GM12865 (cell line): ENCODE measurements around the gene PRKN.
A peak's percentile ranks its signal among the peaks of the same experiment; 100 is the strongest.

Experiments used
- DNase-seq: peaks from one replicate; pipeline ENCODE4 v3.0.0; 2010; ENCODE audit warnings: low read depth
- H3K4me3 ChIP-seq: 2 replicates; pipeline ENCODE4 v1.5.1; 2011; ENCODE audit warnings: mild to moderate bottlenecking, low read depth, low read length, control low read depth
- CTCF ChIP-seq: IDR thresholded peaks from 2 replicates; pipeline ENCODE4 v1.5.1; 2011; ENCODE audit warnings: low read length, control low read depth, low read depth, inconsistent platforms; ENCODE audit not compliant: insufficient read depth; ENCODE audit errors: missing control alignments

PRKN gene

DNA sequence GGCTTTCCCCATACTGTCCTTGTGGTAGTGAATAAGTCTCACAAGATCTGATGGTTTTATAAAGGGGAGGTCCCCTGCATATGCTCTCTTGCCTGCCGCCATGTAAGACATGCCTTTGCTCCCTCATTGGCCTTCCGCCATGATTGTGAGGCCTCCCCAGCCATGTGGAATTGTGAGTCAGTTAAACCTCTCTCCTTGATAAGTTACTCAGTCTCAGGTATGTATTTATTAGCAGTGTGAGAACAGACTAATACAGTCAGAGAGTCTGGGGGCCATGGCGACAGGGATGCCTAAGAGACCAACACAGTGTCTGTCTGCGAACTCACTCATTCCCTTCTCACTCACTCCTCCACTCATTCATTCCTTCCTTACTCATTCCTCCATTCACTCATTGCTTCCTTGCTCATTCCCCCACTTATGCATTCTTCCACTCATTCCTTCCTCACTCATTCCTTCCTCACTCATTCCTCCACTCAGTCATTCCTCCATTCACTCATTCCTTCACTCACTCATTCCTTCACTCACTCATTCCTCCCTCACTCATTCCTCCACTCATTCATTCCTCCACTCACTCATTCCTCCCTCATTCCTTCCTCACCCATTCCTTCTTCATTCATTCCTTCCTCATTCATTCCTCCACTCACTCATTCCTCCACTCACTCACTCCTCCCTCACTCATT is 1316.2 kb downstream of the PRKN start:
- no peak for TF ChIP-seq CTCF
- DNase-seq: no peak
- H3K4me3 ChIP-seq: no peak overlapping the region

DNA sequence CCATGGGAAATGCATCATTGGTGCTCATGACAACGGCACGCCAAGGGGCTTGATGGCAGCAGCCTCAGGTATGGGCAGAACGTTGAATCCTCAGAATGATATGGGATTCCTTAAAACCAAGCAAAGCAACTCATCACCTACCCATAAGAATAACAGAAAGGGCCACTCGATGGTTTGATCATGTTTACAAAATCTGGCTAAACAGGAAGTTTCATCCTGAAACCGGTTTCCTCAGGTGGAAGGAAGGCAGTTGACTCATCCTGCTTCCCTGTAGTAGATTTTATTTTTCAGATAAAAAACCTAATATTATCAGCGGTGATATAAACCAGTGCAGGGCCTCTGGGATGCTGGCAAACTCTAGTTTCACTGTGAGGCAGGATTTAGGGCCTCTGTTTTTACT is 1316.8 kb downstream of the PRKN start:
- TF ChIP-seq CTCF: no peak
- DNase-seq: no peak
- H3K4me3 ChIP-seq: no peak overlapping the region

- TF ChIP-seq CTCF: no peak
- DNase-seq: no peak
Measured at GRCh38 chr6:161410076-161410475, 1317.5 kb downstream of the PRKN start.

GRCh38 chr6:161409353-161409752 is 1318.2 kb downstream of the PRKN start:
- H3K4me3 ChIP-seq: no peak overlapping the region
- TF ChIP-seq CTCF: no peak
- no peak for DNase-seq

More at GRCh38 chr6:161410076-161410475, 1317.5 kb downstream of the PRKN start:
- H3K4me3 ChIP-seq: no peak overlapping the region

DNA sequence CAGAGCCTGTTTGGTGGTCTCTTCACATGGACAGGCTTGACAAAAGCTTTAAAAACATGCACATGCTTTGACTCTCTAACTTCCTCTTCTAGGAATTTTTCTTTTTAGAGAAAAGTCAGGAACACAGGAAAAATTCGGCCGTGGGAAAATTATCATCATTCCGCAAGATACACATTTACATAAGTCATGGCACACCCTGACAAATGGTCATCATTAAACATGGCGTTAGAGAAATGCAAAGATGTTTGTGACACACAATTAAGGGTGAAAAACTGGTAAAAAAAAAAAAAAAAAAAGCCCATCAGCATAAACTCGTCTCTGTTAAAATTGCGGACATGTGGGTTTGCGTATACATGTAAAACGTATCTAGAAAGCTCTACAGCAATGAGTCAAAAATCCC is 1319.5 kb downstream of the PRKN start:
- no peak for TF ChIP-seq CTCF
- DNase-seq: no peak

GRCh38 chr6:161407581-161407980 is 1320.0 kb downstream of the PRKN start:
- H3K4me3 ChIP-seq: no peak overlapping the region
- no peak for TF ChIP-seq CTCF
- peak; percentile 68 for DNase-seq

More for the DNA sequence above, 1319.5 kb downstream of the PRKN start:
- H3K4me3 ChIP-seq: no peak overlapping the region

DNA sequence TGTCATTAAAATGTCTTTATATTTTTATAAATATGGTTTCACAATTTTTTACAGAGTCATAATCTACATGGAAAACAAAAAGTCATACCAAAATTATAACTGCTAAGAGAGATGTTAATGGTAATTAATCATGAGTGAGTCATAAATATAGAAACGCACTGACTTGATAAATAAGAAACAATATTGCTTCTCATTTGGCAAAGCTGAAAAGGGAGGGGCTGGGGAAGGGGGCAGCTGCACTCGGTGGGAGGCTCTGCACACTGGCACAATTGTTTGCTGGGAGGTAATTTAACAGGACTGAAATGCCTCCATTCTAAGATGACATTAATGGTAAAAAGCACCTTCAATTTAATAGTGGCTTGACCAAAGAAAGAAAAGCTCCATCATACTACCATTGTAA is 1320.5 kb downstream of the PRKN start:
- DNase-seq: no peak
- TF ChIP-seq CTCF: no peak
- no peak overlapping the region for H3K4me3 ChIP-seq
